GM23338 (cell line): ENCODE data around the gene SLC36A3. TPM values are rescaled to one million over a fixed set of nuclear protein-coding genes. Genes with fewer than 3 reads are reported as not detected.

ENCODE experiments used
- ATAC-seq: fragments of 200-7000 bp; cut with Tn5 transposase; 3 replicates; pipeline ENCODE4 v1.9.1; 2020
- DNase-seq: peaks from one replicate; pipeline ENCODE4 v3.0.0-alpha.2; 2015; ENCODE audit warnings: low spot score
- H2AFZ ChIP-seq: fragments of 200-600 bp; sonication (generic); 2 replicates; pipeline ENCODE4 v1.8.0; 2016; ENCODE audit warnings: antibody characterized with exemption, mild to moderate bottlenecking, moderate library complexity
- H3F3A ChIP-seq: fragments of 200-600 bp; sonication (generic); replicated peaks from 2 replicates; pipeline ENCODE4 v1.8.0; 2017; ENCODE audit warnings: antibody characterized with exemption, mixed run types, low read depth
- H3K27ac ChIP-seq: fragments of 200-600 bp; sonication (generic); 2 replicates; pipeline ENCODE4 v1.6.1; 2016; ENCODE audit warnings: low read depth
- H3K27me3 ChIP-seq: fragments of 200-600 bp; sonication (generic); 2 replicates; pipeline ENCODE4 v1.8.0; 2016; ENCODE audit warnings: mild to moderate bottlenecking, mixed run types, moderate library complexity; ENCODE audit not compliant: insufficient read depth
- H3K36me3 ChIP-seq: fragments of 200-600 bp; sonication (generic); 2 replicates; pipeline ENCODE4 v1.8.0; 2016; ENCODE audit warnings: mild to moderate bottlenecking; ENCODE audit not compliant: insufficient read depth
- H3K4me1 ChIP-seq: fragments of 200-600 bp; sonication (generic); 2 replicates; pipeline ENCODE4 v1.8.0; 2016; ENCODE audit warnings: mild to moderate bottlenecking, moderate library complexity; ENCODE audit not compliant: insufficient read depth
- H3K4me2 ChIP-seq: fragments of 200-600 bp; sonication (generic); 2 replicates; pipeline ENCODE4 v1.7.1; 2017; ENCODE audit warnings: mixed run types
- H3K4me3 ChIP-seq: fragments of 200-600 bp; sonication (generic); 2 replicates; pipeline ENCODE4 v1.6.1; 2016; ENCODE audit warnings: mixed run types
- H3K79me2 ChIP-seq: fragments of 200-600 bp; sonication (generic); replicated peaks from 2 replicates; pipeline ENCODE4 v1.8.0; 2017; ENCODE audit warnings: mild to moderate bottlenecking; ENCODE audit not compliant: insufficient read depth
- H3K9me2 ChIP-seq: fragments of 200-600 bp; sonication (generic); 2 replicates; pipeline ENCODE4 v1.8.0; 2017; ENCODE audit not compliant: insufficient read depth
- H4K20me1 ChIP-seq: fragments of 200-600 bp; sonication (generic); replicated peaks from 2 replicates; pipeline ENCODE4 v1.8.0; 2017; ENCODE audit warnings: mild to moderate bottlenecking; ENCODE audit not compliant: insufficient read depth
- H3K27ac Mint-ChIP-seq: 2 replicates; pipeline ENCODE4 v1.8.0; 2020; ENCODE audit warnings: inconsistent platforms, mild to moderate bottlenecking, moderate library complexity, mixed read lengths
- H3K27me3 Mint-ChIP-seq: 3 replicates; pipeline ENCODE4 v1.8.0; 2022; ENCODE audit warnings: low read depth, mild to moderate bottlenecking, moderate library complexity, mixed read lengths, inconsistent platforms; ENCODE audit not compliant: insufficient read depth, poor library complexity
- H3K36me3 Mint-ChIP-seq: 3 replicates; pipeline ENCODE4 v1.8.0; 2021; ENCODE audit warnings: low read depth, mild to moderate bottlenecking, inconsistent platforms, moderate library complexity, mixed read lengths
- H3K4me1 Mint-ChIP-seq: 3 replicates; pipeline ENCODE4 v1.8.0; 2020; ENCODE audit warnings: mild to moderate bottlenecking, inconsistent platforms, mixed read lengths
- H3K4me3 Mint-ChIP-seq: 3 replicates; pipeline ENCODE4 v1.8.0; 2021; ENCODE audit warnings: moderate library complexity, mild to moderate bottlenecking, inconsistent platforms, mixed read lengths
- H3K9me3 Mint-ChIP-seq: 3 replicates; pipeline ENCODE4 v1.8.0; 2020; ENCODE audit warnings: moderate library complexity, mild to moderate bottlenecking, inconsistent platforms, mixed read lengths
- EZH2 ChIP-seq: fragments of 200-600 bp; sonication (generic); IDR thresholded peaks from one replicate; pipeline ENCODE4 v1.8.0; 2017; ENCODE audit warnings: antibody characterized with exemption, mild to moderate bottlenecking, low read depth; ENCODE audit not compliant: unreplicated experiment
- EZH2phosphoT487 ChIP-seq: fragments of 200-600 bp; sonication (generic); IDR thresholded peaks from one replicate; pipeline ENCODE4 v1.8.1; 2018; ENCODE audit warnings: antibody characterized with exemption; ENCODE audit not compliant: unreplicated experiment
- JUNB ChIP-seq: IDR thresholded peaks from one replicate; pipeline ENCODE4 v1.6.1; 2016; ENCODE audit warnings: antibody characterized with exemption; ENCODE audit not compliant: unreplicated experiment
- NANOG ChIP-seq: IDR thresholded peaks from 2 replicates; pipeline ENCODE4 v1.6.1; 2016; ENCODE audit warnings: antibody characterized with exemption, borderline replicate concordance
- STAT1 ChIP-seq: IDR thresholded peaks from one replicate; pipeline ENCODE4 v1.6.1; 2016; ENCODE audit warnings: antibody characterized with exemption; ENCODE audit not compliant: unreplicated experiment
- ZNF114 ChIP-seq: fragments of 250-450 bp; sonication (Bioruptor Pico); IDR thresholded peaks from 2 replicates; pipeline ENCODE4 v1.5.0; 2020; ENCODE audit warnings: mild to moderate bottlenecking, moderate library complexity
- ZNF331 ChIP-seq: fragments of 250-450 bp; sonication (Bioruptor Pico); IDR thresholded peaks from 2 replicates; pipeline ENCODE4 v1.5.0; 2020; ENCODE audit warnings: low read depth, mild to moderate bottlenecking, moderate library complexity
- polyA plus RNA-seq: library from polyadenylated mRNA; unstranded; fragments of >200 nt; fragmentation: Nextera tagmentation; extraction: Ambion mirVana; gene quantifications from 2 replicates; pipeline ENCODE4 v1.2.1, GENCODE V29; 2016
- total RNA-seq: library from RNA; depleted of rRNA; stranded (reverse); fragments of >200 nt; shearing (Covaris generic); gene quantifications from 2 replicates; pipeline ENCODE4 v1.2.3, GENCODE V29; 2014
- TF ChIP-seq, protein P1 (sequence below): fragments of 250-450 bp; sonication (Bioruptor Pico); IDR thresholded peaks from 2 replicates; pipeline ENCODE4 v1.5.0; 2020; ENCODE audit warnings: mild to moderate bottlenecking, moderate library complexity

The SLC36A3 gene
- total and polyA plus RNA-seq, 2 experiments from 2014 or later: not detected

DNA sequence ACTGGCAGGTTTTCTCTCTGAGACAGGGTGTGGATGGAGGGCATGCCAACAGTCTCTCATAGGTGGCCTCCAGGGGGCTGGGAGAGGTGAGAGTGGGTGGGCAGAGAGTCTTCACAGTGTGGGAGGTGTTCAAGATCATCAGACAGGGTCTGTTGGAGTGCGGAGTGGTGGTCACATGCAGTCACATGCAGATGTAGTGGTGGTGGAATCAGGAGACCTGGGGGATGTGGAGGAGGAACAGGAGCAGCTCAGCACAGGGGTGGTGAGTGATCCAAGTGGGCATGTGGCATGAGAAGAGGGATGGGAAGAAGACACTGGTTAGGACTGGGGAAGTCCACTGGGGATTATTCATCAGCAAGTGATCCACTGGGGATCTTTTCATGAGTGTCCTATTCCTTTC is 44.8 kb downstream of the SLC36A3 start (continued):
- TF ChIP-seq EZH2phosphoT487 (no peak), NANOG (no peak)
- TF ChIP-seq, protein P1, sequence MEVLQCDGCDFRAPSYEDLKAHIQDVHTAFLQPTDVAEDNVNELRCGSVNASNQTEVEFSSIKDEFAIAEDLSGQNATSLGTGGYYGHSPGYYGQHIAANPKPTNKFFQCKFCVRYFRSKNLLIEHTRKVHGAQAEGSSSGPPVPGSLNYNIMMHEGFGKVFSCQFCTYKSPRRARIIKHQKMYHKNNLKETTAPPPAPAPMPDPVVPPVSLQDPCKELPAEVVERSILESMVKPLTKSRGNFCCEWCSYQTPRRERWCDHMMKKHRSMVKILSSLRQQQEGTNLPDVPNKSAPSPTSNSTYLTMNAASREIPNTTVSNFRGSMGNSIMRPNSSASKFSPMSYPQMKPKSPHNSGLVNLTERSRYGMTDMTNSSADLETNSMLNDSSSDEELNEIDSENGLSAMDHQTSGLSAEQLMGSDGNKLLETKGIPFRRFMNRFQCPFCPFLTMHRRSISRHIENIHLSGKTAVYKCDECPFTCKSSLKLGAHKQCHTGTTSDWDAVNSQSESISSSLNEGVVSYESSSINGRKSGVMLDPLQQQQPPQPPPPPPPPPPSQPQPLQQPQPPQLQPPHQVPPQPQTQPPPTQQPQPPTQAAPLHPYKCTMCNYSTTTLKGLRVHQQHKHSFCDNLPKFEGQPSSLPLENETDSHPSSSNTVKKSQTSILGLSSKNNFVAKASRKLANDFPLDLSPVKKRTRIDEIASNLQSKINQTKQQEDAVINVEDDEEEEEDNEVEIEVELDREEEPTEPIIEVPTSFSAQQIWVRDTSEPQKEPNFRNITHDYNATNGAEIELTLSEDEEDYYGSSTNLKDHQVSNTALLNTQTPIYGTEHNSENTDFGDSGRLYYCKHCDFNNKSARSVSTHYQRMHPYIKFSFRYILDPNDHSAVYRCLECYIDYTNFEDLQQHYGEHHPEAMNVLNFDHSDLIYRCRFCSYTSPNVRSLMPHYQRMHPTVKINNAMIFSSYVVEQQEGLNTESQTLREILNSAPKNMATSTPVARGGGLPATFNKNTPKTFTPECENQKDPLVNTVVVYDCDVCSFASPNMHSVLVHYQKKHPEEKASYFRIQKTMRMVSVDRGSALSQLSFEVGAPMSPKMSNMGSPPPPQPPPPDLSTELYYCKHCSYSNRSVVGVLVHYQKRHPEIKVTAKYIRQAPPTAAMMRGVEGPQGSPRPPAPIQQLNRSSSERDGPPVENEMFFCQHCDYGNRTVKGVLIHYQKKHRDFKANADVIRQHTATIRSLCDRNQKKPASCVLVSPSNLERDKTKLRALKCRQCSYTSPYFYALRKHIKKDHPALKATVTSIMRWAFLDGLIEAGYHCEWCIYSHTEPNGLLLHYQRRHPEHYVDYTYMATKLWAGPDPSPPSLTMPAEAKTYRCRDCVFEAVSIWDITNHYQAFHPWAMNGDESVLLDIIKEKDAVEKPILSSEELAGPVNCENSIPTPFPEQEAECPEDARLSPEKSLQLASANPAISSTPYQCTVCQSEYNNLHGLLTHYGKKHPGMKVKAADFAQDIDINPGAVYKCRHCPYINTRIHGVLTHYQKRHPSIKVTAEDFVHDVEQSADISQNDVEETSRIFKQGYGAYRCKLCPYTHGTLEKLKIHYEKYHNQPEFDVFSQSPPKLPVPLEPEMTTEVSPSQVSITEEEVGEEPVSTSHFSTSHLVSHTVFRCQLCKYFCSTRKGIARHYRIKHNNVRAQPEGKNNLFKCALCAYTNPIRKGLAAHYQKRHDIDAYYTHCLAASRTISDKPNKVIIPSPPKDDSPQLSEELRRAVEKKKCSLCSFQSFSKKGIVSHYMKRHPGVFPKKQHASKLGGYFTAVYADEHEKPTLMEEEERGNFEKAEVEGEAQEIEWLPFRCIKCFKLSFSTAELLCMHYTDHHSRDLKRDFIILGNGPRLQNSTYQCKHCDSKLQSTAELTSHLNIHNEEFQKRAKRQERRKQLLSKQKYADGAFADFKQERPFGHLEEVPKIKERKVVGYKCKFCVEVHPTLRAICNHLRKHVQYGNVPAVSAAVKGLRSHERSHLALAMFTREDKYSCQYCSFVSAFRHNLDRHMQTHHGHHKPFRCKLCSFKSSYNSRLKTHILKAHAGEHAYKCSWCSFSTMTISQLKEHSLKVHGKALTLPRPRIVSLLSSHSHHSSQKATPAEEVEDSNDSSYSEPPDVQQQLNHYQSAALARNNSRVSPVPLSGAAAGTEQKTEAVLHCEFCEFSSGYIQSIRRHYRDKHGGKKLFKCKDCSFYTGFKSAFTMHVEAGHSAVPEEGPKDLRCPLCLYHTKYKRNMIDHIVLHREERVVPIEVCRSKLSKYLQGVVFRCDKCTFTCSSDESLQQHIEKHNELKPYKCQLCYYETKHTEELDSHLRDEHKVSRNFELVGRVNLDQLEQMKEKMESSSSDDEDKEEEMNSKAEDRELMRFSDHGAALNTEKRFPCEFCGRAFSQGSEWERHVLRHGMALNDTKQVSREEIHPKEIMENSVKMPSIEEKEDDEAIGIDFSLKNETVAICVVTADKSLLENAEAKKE (CRISPR knock-in tag): no peak

DNA sequence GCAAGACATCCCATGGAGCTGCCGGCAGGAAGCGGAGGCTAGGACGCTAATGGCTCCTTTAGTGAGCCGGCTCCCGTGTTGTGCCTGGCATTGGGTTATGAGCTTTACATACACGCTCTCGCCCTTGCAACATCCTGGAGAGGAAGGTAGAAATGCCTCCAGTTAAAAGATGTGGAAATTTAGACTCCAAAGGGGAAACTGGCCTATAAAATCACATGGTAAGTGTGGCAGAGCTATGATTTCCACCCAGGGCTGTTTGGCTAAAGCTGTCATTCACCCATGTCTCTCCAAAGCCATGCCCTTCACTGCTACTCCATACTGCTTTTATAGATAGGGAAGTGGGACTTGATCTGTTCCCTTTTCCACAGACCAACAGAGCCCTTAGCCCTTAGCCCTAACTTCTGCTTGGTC is 45.4 kb downstream of the SLC36A3 start:
- Histone ChIP-seq H2AFZ (no peak overlapping the region), H3K9me2 (no peaks in the 10 kb centered on the region), H3K27ac (peak overlapping the region; percentile 9; the same call in 1 of the 2 replicates), H3K79me2 (peaks cover 21% of the 10 kb centered on the region), H3K4me1 (peaks cover 9% of the 10 kb centered on the region), H3K4me3 (no peak overlapping the region), H3K4me2 (no peak overlapping the region), H3K36me3 (no peaks in the 10 kb centered on the region), H3K27me3 (no peaks in the 10 kb centered on the region), H4K20me1 (no peaks in the 10 kb centered on the region), H3F3A (no peaks in the 10 kb centered on the region)
- DNase-seq (no peak), ATAC-seq (no peak)
- TF ChIP-seq EZH2 (no peak), NANOG (no peak), JUNB (no peak), STAT1 (no peak), ZNF331 (no peak), ZNF114 (CRISPR knock-in tag) (no peak)
- Mint-ChIP-seq H3K36me3 (no peaks in the 10 kb centered on the region; the same call in 2 of the 3 replicates), H3K27ac (no peak overlapping the region), H3K4me3 (no peak overlapping the region), H3K4me1 (peaks cover 22% of the 10 kb centered on the region), H3K9me3 (no peaks in the 10 kb centered on the region), H3K27me3 (peaks cover 4% of the 10 kb centered on the region)
